ENCODE results near the gene FAF1. TPM values are rescaled to one million over a fixed set of nuclear protein-coding genes. Genes with fewer than 3 reads are reported as not detected.

Gene FAF1
- total RNA-seq, 4 donors from 2014 or later, result 33.8 to 55.8 (median 45.6) TPM

DNA sequence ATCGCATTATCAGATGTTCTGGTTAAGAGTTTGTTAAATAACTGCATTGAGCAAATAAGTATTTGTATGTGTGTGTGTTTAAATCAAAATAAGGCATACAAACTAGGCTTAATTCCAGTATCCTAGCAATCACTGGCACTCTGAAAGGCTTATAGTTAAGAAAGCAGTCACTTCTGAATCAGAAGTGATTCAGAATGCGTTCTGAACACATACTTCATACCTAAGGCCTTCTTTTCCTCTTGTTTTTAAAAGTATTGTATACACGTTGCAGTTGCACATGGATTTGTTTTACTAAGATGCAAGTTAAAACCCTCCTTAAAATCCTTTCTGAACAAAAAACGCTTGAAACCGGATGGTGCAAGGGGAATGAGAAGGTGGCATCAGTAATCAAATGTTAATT, 298.4 kb downstream of the FAF1 start:
- TF ChIP-seq, protein P1, sequence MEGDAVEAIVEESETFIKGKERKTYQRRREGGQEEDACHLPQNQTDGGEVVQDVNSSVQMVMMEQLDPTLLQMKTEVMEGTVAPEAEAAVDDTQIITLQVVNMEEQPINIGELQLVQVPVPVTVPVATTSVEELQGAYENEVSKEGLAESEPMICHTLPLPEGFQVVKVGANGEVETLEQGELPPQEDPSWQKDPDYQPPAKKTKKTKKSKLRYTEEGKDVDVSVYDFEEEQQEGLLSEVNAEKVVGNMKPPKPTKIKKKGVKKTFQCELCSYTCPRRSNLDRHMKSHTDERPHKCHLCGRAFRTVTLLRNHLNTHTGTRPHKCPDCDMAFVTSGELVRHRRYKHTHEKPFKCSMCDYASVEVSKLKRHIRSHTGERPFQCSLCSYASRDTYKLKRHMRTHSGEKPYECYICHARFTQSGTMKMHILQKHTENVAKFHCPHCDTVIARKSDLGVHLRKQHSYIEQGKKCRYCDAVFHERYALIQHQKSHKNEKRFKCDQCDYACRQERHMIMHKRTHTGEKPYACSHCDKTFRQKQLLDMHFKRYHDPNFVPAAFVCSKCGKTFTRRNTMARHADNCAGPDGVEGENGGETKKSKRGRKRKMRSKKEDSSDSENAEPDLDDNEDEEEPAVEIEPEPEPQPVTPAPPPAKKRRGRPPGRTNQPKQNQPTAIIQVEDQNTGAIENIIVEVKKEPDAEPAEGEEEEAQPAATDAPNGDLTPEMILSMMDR (IDR thresholded peaks at IDR 0.05), result no peak
- no peak for TF ChIP-seq POLR2A (IDR thresholded peaks at IDR 0.05)
- H3K4me3 ChIP-seq (ENCODE audit: low read depth, poor library complexity, severe bottlenecking), result no peak overlapping the region
- no peak for DNase-seq (ENCODE audit: low spot score in 2 of 2)
- 88% methylated on average over 5 of the region's 5 CpGs for WGBS, 2 donors
- intact Hi-C loops (cut with DNase I; ENCODE audit: low total_unique reads), result no loop called here

DNA sequence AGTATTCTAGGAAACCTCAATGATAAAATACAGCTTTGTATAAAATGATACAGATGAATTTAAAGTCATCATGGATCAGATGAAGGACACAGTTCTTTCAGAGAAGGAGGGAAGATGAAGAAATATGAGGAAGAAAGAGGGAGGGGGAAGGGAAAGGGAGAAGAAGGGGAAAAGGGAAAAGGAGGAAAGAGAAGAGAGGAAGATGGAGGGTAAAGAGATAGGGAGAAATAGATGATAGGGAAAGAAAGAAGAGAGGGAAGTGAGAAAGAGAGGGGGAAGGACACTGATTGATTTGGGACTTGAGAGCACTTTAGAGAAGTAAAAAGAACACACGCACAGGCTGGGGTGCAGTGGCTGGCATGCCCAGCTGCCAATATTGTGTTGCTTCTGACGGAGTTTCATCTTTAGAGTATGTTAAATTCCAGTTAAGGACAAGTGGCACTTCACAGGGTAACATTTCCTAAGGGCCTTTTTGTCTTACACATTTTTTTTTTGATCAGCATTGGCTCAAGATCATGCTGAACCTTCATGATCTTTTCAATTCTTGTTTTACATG, 300.9 kb downstream of the FAF1 start:
- no peak for TF ChIP-seq POLR2A (IDR thresholded peaks at IDR 0.05)
- TF ChIP-seq, protein P1 (IDR thresholded peaks at IDR 0.05), result no peak
- WGBS, 2 donors, result 77 to 87% methylated on average over 2 of the region's 2 CpGs
- intact Hi-C loops (cut with DNase I; ENCODE audit: low total_unique reads), result no loop called here
- no peak overlapping the region for H3K4me3 ChIP-seq (ENCODE audit: low read depth, poor library complexity, severe bottlenecking)
- DNase-seq (ENCODE audit: low spot score in 2 of 2), result no peak

DNA sequence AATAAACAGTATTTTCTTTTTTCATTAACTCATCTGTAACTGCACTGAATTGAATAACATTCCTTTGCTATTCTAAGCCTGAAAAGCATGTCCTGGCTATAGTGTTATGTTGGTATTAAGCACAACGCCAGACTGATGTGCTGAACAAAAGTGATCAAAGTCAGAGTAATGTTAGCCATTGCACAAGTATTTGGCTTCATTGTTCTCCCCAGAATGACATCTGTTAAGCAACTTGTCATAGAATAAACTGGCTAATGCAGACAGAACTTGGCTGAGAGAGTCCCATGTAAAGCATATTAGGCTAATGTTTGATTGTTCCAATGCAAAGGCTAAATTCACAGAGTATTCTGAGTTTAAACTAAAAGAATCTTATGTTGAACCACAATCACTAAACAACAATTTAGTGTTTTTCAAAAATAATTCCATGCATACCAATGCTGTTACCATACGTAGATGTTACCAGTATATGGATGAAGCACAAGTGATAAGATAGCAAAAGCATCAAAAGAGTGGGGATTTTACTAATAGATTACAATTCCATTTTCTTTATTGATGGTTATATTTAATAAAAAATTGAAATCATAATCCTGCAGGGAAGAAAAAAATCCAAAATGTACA, 301.5 kb downstream of the FAF1 start:
- intact Hi-C loops (cut with DNase I; ENCODE audit: low total_unique reads), result no loop called here
- no peak for DNase-seq (ENCODE audit: low spot score in 2 of 2)
- no peak for TF ChIP-seq POLR2A (IDR thresholded peaks at IDR 0.05)
- TF ChIP-seq, protein P1 (IDR thresholded peaks at IDR 0.05), result no peak
- H3K4me3 ChIP-seq (ENCODE audit: low read depth, poor library complexity, severe bottlenecking), result no peak overlapping the region
- 59 to 61% methylated on average over 2 of the region's 2 CpGs for WGBS, 2 donors

DNA sequence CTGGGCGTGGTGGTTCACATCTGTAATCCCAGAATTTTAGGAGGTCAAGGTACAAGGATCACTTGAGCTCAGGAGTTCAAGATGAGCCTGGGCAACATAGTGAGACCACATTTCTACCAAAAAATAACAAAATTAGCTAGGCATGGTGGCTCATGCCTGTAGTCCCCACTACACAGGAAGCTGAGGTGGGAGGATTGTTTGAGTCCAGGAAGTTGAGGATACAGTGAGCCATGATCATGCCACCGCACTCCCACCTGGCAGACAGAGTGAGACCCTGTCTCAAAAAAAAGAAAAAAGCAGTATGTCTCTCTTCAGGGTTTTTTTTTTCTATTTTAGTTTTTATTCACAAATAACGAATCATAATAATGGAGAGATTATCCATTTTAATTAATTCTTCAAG, 303.1 kb downstream of the FAF1 start:
- H3K4me3 ChIP-seq (ENCODE audit: low read depth, poor library complexity, severe bottlenecking), result no peak overlapping the region
- no peak for DNase-seq (ENCODE audit: low spot score in 2 of 2)
- WGBS, 2 donors, result 76 to 93% methylated on average over 3 of the region's 3 CpGs
- intact Hi-C loops (cut with DNase I; ENCODE audit: low total_unique reads), result no loop called here
- TF ChIP-seq, protein P1 (IDR thresholded peaks at IDR 0.05), result no peak
- no peak for TF ChIP-seq POLR2A (IDR thresholded peaks at IDR 0.05)

DNA sequence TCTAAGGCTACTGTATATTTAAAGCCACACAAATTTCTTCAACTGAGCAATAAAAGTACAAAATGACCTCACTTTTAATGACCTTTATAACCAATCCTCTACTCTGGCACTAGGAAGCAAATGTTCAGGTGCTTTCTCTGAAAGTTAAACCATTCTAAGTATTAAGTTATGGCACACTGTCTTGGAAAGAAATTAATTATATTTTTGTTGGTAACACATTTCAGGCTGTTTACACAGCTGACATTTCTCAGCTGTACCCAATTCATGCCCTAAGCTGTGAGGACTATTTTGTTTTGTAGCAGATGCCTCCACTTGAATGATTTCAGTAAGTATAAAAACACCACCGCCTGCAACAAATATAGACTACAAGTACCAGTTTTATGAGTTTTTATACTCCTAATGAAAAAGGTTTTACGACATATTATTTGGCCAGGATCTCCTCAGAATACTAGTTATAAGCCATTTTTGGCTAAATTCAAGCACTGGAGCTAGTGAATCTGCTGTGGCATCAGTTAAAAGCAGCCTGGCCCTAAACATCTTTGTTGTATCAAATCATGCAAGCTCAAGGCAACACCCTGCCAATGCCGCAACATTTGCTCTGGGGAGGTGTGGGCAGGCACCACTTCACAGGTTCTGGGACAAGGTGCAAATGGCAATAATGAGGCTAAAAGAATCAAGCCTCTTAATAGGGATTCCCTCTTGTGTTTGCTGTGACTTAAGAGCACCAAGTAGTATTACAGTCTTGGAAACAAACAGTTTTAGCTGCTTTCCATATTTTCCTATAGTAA, 308.4 kb downstream of the FAF1 start:
- no peak for DNase-seq (ENCODE audit: low spot score in 2 of 2)
- TF ChIP-seq, protein P1 (IDR thresholded peaks at IDR 0.05), result no peak
- no peak for TF ChIP-seq POLR2A (IDR thresholded peaks at IDR 0.05)
- intact Hi-C loops (cut with DNase I; ENCODE audit: low total_unique reads), result no loop called here
- H3K4me3 ChIP-seq (ENCODE audit: low read depth, poor library complexity, severe bottlenecking), result no peak overlapping the region
- WGBS, 2 donors, result 65 to 71% methylated on average over 3 of the region's 3 CpGs

Measured in lower leg skin (tissue), 4 donors.